ENCODE results near the gene NPB.

DNA sequence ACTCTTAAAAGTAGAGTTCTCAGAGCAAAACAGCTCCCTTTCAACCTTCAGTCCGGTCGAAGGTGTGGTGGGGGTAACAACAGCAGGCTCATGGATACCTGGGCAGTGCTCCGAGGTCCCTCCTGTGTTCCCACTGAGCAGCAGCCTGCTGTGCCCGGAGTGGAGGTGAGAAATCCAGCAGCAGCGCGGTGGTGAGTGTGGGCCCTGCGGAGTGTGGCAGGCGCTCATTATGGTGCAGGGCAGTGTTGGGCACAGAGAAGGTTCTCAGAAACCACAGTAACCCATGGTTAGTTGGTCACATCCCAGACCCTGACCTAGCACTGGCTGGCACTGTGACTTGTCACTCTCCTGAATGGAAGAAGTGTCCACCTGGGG is 36.7 kb upstream of the NPB start:
- no peak for TF ChIP-seq SUZ12 (IDR thresholded peaks at IDR 0.05)
- TF ChIP-seq SP1 (IDR thresholded peaks at IDR 0.05), result no peak
- no peak for TF ChIP-seq ZNF384 (IDR thresholded peaks at IDR 0.05)
- no peak for TF ChIP-seq BHLHE40 (IDR thresholded peaks at IDR 0.05; ENCODE audit: borderline replicate concordance)
- no peak for TF ChIP-seq FOXA1 (IDR thresholded peaks at IDR 0.05)
- TF ChIP-seq FOXM1 (IDR thresholded peaks at IDR 0.05; ENCODE audit: borderline replicate concordance), result no peak
- no peak for TF ChIP-seq CTBP1 (IDR thresholded peaks at IDR 0.05; ENCODE audit: borderline replicate concordance)
